Stimulated activated naive CD4-positive, alpha-beta T cell (primary cell): ENCODE measurements around the gene GLOD4.

ENCODE experiments used
- DNase-seq, 6 experiments: peaks; one replicate each; lab custom pipeline; 2025; lab: John Stamatoyannopoulos, UW

Gene GLOD4

DNA sequence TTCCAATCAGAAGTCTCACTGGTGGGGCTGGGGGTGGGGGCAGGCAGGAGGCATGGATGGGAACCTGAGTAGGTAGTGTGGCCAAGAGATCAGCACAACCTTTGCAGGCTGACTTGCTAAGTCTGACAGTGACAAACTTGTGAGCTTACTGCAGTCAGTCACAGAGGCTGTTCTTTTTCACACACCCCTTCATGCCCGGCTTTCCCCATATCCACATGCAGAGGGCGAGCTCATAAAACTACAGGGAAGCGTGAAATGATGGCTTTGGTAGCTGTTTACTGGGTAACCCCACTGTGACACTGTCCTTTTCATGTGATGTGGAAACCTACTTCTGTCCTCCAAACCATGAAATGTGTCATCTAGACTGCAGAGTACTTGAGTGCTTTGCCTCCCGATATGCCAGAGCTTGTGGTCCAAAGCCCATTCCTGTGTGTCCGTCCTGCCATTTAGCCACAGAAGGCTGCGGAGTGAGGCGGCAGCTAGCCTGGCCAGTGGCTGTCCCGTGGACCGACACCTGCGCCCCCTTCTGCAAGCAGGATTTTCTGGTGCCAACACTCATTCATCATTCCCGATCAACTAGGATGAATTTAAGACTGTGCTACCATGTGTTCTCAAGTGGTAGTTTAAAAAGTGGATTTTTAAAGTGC is 39.8 kb downstream of the GLOD4 start:
- DNase-seq, result no peak

- peak in 1 of 6 experiments; percentile 9 for DNase-seq
These were observed 41.7 kb downstream of the GLOD4 start for GRCh38 chr17:740240-741017.

GRCh38 chr17:737561-738113 is 44.4 kb downstream of the GLOD4 start:
- no peak for DNase-seq

GRCh38 chr17:733743-734142 is 48.3 kb downstream of the GLOD4 start:
- no peak for DNase-seq

DNA sequence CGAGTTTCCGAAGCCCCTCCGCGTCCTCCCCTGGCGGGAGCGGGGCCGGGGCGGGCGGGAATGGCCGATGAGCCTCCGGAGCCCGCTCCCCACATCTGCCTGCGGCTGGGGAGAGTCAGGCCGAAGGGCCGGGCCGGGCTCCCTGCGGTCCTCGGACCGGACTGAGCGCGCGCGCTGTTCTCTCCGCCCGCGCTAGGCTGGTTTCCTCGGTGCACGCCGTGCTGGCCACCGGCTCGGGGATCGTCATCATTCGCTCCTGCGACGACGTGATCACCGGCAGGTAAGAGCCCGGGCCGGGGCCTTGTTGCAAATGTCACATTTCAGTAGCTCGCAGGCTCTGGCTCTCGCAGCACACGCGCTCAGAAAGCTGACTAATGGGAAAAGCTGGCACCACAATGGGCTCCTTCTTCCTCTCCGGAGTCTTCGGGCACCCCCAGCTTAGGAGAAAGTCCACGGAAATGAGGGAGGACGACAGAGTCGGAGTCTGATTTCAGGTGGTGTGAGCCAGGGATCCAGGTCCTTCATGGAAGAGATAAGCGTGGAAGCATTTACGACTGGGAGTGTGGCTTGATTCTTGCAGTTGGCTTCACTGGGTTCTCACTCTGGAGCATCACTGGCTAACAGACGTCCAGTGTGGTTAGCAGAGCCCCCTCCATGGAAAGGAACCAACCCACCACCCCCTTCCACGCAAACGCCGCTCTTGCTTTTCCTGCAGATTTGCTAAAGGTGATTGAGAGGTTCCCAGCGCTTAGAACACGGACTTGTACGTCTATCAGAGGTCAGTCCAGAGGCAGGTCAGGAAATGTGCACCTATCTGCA is 49.0 kb downstream of the GLOD4 start:
- DNase-seq, result peak in 1 of 6 experiments; percentile 5

- peak; percentile 3 to 41 (median 22) for DNase-seq
These were observed 49.8 kb downstream of the GLOD4 start, which contains the start of gene TLCD3A for GRCh38 chr17:732067-732901. Gene TLCD3A (plus strand): TSS chr17:732596. CDS start chr17:732648, 52 bp downstream.

GRCh38 chr17:731644-732066 is 50.4 kb downstream of the GLOD4 start:
- peak in 1 of 6 experiments; percentile 18 for DNase-seq

- no peak for DNase-seq
These were observed 53.2 kb downstream of the GLOD4 start for GRCh38 chr17:728911-729310.

DNA sequence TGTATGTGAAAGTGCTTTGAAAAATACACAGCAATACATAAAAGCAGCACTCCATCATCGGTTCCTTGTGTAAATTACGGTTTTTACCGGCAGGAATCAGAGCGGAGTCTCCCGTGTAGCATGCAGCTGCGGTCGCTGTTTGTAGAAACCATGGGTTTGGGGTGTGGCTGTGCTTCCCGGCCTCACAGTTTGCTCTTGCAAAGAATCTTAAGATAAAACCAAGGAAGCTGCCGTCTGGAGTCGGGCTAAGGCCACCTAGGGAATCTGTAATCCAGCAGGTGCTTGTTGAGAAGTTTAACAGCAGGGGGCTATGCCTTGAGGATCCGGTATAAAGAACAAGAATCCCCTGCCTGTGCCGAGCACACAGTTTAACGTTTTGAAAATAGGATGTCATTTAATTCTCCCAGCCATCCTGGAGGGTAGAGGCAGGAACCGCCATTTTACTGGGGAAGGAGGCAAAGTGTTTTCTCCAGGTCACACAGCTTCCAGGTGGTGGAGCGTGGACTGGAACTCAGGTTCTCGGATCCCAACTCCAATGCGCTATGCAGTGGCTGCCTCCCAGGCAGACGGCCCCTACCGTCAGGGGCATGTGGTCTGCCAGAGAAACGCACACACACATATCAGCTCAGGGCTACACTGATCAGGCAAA is 55.7 kb downstream of the GLOD4 start:
- DNase-seq, result no peak

GRCh38 chr17:725746-726145 is 56.3 kb downstream of the GLOD4 start:
- no peak for DNase-seq

- DNase-seq, result no peak
These were observed 57.0 kb downstream of the GLOD4 start for GRCh38 chr17:725084-725483.

GRCh38 chr17:721540-721937 is 60.5 kb downstream of the GLOD4 start:
- no peak for DNase-seq

DNA sequence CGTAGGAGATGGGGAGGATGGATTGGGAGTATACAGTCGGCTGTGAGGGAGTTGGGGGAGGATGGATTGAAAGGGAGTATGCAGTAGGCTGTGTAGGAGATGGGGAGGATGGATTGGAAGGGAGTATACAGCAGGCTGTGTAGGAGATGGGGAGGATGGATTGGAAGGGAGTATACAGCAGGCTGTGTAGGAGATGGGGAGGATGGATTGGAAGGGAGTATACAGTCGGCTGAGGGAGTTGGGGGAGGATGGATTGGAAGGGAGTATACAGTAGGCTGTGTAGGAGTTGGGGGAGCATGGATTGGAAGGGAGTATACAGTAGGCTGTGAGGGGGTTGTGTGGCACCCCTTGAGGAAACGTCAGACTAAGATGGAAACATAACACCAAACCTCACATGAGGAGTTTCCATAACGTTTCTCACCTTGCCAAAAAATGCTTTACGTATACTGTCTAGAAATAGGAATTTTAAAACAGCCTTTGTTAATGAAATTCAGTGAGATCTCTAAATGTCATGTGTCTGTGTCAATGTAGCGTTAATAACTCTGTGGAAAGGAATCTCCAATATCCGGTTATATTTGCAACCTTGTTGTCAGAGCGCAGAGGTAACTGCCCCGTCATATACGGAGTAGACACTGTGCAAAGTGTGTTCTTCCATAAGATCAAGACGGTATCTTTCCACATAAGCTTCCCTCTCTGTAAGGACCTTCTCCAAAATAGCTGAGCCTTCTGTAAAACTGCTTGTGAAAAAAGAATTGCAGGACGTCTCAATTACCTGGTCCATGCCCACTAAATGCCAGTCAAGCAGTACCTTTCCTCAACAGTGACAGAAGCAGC is 61.2 kb downstream of the GLOD4 start:
- no peak for DNase-seq

GRCh38 chr17:718075-718474 is 64.0 kb downstream of the GLOD4 start:
- no peak for DNase-seq
